GM23338 (cell line): ENCODE measurements around the gene PXK.

ENCODE experiments used
- CREB1 ChIP-seq: fragments of 250-450 bp; sonication (Bioruptor Pico); IDR thresholded peaks from 2 replicates; pipeline ENCODE4 v1.5.0; 2020; ENCODE audit warnings: low read depth, mild to moderate bottlenecking, moderate library complexity
- EZH2 ChIP-seq: fragments of 200-600 bp; sonication (generic); IDR thresholded peaks from one replicate; pipeline ENCODE4 v1.8.0; 2017; ENCODE audit warnings: antibody characterized with exemption, mild to moderate bottlenecking, low read depth; ENCODE audit not compliant: unreplicated experiment
- EZH2phosphoT487 ChIP-seq: fragments of 200-600 bp; sonication (generic); IDR thresholded peaks from one replicate; pipeline ENCODE4 v1.8.1; 2018; ENCODE audit warnings: antibody characterized with exemption; ENCODE audit not compliant: unreplicated experiment
- POLR2AphosphoS5 ChIP-seq: IDR thresholded peaks from 2 replicates; pipeline ENCODE4 v1.6.1; 2016; ENCODE audit warnings: antibody characterized with exemption, low read depth
- ZNF114 ChIP-seq: fragments of 250-450 bp; sonication (Bioruptor Pico); IDR thresholded peaks from 2 replicates; pipeline ENCODE4 v1.5.0; 2020; ENCODE audit warnings: mild to moderate bottlenecking, moderate library complexity
- TF ChIP-seq, protein P1 (sequence below), 2 experiments: fragments of 200-600 bp in 1 of 2; sonication (generic) in 1 of 2; conservative IDR thresholded peaks; 2 replicates each; pipeline versions ENCODE4 v1.5.1 to v1.6.1; 2016 to 2017; ENCODE audit warnings: antibody characterized with exemption in 2 of 2, low read depth in 2 of 2, mild to moderate bottlenecking in 2 of 2, moderate library complexity in 1 of 2
- TF ChIP-seq, protein P2 (sequence below): IDR thresholded peaks from one replicate; pipeline ENCODE4 v1.6.1; 2018; ENCODE audit warnings: antibody characterized with exemption; ENCODE audit not compliant: unreplicated experiment

DNA sequence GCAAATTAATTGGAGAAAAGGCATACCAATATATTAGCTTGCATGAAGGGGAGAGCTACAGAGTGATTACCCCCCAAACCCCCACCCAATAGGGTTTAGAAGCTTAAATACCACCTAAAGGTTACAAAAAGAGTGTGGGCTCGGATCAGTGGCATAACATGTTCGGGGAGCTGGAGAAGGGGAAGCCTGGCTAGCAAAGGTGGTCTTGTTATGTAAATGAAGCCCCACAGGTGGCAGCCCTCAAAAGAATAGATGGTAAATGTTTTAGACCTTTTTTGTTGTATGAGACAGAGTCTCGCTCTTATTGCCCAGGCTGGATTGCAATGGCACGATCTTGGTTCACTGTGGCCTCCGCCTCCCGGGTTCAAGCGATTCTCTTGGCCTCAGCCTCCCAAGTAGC, 10.9 kb upstream of the PXK start:
- TF ChIP-seq, protein P1, sequence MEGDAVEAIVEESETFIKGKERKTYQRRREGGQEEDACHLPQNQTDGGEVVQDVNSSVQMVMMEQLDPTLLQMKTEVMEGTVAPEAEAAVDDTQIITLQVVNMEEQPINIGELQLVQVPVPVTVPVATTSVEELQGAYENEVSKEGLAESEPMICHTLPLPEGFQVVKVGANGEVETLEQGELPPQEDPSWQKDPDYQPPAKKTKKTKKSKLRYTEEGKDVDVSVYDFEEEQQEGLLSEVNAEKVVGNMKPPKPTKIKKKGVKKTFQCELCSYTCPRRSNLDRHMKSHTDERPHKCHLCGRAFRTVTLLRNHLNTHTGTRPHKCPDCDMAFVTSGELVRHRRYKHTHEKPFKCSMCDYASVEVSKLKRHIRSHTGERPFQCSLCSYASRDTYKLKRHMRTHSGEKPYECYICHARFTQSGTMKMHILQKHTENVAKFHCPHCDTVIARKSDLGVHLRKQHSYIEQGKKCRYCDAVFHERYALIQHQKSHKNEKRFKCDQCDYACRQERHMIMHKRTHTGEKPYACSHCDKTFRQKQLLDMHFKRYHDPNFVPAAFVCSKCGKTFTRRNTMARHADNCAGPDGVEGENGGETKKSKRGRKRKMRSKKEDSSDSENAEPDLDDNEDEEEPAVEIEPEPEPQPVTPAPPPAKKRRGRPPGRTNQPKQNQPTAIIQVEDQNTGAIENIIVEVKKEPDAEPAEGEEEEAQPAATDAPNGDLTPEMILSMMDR (conservative IDR thresholded peaks at IDR 0.05; ENCODE audit: low read depth in 2 of 2): no peak
- TF ChIP-seq EZH2 (no peak), CREB1 (CRISPR knock-in tag) (no peak), EZH2phosphoT487 (no peak), ZNF114 (CRISPR knock-in tag) (no peak), POLR2AphosphoS5 (peak; percentile 46; the same call in 1 of the 2 replicates)
- TF ChIP-seq, protein P2, sequence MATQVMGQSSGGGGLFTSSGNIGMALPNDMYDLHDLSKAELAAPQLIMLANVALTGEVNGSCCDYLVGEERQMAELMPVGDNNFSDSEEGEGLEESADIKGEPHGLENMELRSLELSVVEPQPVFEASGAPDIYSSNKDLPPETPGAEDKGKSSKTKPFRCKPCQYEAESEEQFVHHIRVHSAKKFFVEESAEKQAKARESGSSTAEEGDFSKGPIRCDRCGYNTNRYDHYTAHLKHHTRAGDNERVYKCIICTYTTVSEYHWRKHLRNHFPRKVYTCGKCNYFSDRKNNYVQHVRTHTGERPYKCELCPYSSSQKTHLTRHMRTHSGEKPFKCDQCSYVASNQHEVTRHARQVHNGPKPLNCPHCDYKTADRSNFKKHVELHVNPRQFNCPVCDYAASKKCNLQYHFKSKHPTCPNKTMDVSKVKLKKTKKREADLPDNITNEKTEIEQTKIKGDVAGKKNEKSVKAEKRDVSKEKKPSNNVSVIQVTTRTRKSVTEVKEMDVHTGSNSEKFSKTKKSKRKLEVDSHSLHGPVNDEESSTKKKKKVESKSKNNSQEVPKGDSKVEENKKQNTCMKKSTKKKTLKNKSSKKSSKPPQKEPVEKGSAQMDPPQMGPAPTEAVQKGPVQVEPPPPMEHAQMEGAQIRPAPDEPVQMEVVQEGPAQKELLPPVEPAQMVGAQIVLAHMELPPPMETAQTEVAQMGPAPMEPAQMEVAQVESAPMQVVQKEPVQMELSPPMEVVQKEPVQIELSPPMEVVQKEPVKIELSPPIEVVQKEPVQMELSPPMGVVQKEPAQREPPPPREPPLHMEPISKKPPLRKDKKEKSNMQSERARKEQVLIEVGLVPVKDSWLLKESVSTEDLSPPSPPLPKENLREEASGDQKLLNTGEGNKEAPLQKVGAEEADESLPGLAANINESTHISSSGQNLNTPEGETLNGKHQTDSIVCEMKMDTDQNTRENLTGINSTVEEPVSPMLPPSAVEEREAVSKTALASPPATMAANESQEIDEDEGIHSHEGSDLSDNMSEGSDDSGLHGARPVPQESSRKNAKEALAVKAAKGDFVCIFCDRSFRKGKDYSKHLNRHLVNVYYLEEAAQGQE: no peak
